IPS-NIHi11 (cell line): ENCODE results near the gene UBE2D2.

ENCODE experiments used
- DNase-seq: peaks from one replicate; pipeline ENCODE4 v3.0.0; 2012; ENCODE audit warnings: mixed read lengths, low spot score

UBE2D2 gene

GRCh38 chr5:139648205-139649081 lies 87.3 kb downstream of the UBE2D2 start, which contains the start of gene CXXC5:
Gene CXXC5, plus strand, starts transcription at chr5:139648349. Its CDS starts 32,175 bp downstream, at chr5:139680524.
- DNase-seq = peak; percentile 85

- DNase-seq = peak; percentile 57
Observed at GRCh38 chr5:139649082-139649991, 88.2 kb downstream of the UBE2D2 start.

GRCh38 chr5:139650031-139650688 lies 89.0 kb downstream of the UBE2D2 start:
- no peak for DNase-seq

- DNase-seq = no peak
Observed at GRCh38 chr5:139650689-139651042, 89.5 kb downstream of the UBE2D2 start.

GRCh38 chr5:139651043-139651834 lies 90.1 kb downstream of the UBE2D2 start:
- peak; percentile 60 for DNase-seq

- peak; percentile 85 for DNase-seq
Observed at GRCh38 chr5:139651853-139652787, 91.0 kb downstream of the UBE2D2 start.

- DNase-seq = no peak
Observed at GRCh38 chr5:139652788-139653241, 91.7 kb downstream of the UBE2D2 start.

- DNase-seq = no peak
Observed at GRCh38 chr5:139653616-139654015, 92.5 kb downstream of the UBE2D2 start.

GRCh38 chr5:139654464-139654863 lies 93.3 kb downstream of the UBE2D2 start:
- DNase-seq = no peak

- DNase-seq = no peak
Observed at GRCh38 chr5:139654871-139655491, 93.8 kb downstream of the UBE2D2 start.

GRCh38 chr5:139655727-139656271 lies 94.7 kb downstream of the UBE2D2 start:
- no peak for DNase-seq

- no peak for DNase-seq
Observed at GRCh38 chr5:139657363-139658321, 96.5 kb downstream of the UBE2D2 start.

GRCh38 chr5:139658501-139658927 lies 97.4 kb downstream of the UBE2D2 start:
- DNase-seq = no peak

- no peak for DNase-seq
Observed at GRCh38 chr5:139658928-139659667, 98.0 kb downstream of the UBE2D2 start.

GRCh38 chr5:139659695-139660101 lies 98.6 kb downstream of the UBE2D2 start:
- DNase-seq = no peak

- DNase-seq = no peak
Observed at GRCh38 chr5:139660105-139660922, 99.2 kb downstream of the UBE2D2 start.
